ENCODE measurements around the gene NTS.

NTS gene
- 0 reads per million in 3 experiments for total RNA-seq

DNA sequence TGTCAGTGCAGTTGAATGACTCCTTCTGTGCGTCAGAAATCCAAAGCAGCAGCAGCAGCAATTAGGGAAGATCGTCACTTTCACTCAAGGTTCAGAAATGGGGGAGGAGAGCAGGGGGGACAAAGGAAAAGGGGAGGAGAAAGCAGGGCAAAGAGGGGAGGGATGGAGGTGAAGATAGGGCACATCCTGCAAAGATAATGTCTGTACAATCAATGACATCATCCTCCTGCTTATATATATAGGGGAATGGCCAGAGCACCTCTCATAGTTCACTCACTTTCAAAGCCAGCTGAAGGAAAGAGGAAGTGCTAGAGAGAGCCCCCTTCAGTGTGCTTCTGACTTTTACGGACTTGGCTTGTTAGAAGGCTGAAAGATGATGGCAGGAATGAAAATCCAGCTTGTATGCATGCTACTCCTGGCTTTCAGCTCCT lies at the start of gene NTS:
Gene NTS, plus strand, starts transcription at position 265 of the 431 bp plus-strand sequence. Its CDS starts 109 bp downstream, at position 374.
- DNase-seq = no peak

DNA sequence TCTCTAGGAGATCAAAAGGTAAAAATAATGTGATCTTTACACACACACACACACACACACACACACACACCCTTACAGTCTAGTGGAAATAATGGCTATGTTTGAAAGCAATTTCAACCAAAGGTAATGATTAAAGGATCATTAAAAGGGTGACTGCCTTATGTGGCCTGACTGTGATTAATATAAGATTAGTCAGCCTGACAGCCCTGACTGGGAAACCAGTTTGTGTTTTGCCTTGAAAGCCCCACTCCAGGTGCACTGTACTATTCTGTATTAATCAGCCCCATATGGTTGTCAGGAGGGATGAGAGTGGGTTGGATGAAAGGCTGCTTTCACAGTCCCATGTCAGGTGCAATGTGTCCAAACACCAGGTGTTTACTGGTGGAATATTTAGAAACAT lies 48.3 kb upstream of the NTS start:
- DNase-seq = no peak

DNA sequence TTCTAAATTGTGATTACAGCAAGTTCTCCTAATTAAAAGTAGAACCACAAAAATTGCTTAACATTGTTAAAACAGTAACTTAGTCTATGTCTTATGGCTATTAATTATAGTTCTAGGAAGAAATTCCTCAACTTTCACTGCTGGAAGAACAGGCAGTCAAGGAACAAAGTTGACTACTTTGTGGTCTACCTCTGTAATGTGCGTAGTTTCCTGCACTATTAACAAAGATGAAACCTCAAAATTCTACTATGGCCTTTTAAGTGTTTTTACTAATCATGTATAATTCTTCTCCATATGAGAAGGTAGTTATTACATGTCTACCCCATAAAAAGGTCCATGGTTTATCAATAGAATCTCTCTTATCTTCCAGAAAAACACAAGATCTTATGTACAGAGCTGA lies 45.5 kb upstream of the NTS start:
- no peak for DNase-seq

GRCh38 chr12:85829391-85829790 lies 44.7 kb upstream of the NTS start:
- no peak for DNase-seq

- no peak for DNase-seq
Measured at GRCh38 chr12:85831327-85831990, 42.6 kb upstream of the NTS start.

DNA sequence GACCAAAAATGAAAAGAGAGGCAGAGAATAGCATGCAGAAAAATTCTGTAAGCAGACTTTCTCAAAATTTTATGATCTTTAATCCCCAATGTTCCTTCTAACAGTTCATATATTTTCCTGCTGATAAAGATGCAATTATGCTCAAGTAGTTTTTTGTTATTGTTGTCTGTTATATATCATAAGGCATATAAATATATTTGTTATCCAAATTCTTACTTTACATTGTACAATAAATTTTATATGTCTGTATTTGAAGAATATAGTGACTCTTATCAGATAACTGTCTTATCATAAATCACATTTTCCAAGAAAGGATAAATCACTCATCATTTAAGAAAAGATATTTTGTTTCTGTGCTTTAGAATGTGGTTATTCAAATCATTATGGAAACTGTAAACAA lies 40.5 kb upstream of the NTS start:
- DNase-seq = no peak

- no peak for DNase-seq
Measured at GRCh38 chr12:85834378-85834777, 39.7 kb upstream of the NTS start.

GRCh38 chr12:85835426-85836196 lies 38.5 kb upstream of the NTS start:
- no peak for DNase-seq

DNA sequence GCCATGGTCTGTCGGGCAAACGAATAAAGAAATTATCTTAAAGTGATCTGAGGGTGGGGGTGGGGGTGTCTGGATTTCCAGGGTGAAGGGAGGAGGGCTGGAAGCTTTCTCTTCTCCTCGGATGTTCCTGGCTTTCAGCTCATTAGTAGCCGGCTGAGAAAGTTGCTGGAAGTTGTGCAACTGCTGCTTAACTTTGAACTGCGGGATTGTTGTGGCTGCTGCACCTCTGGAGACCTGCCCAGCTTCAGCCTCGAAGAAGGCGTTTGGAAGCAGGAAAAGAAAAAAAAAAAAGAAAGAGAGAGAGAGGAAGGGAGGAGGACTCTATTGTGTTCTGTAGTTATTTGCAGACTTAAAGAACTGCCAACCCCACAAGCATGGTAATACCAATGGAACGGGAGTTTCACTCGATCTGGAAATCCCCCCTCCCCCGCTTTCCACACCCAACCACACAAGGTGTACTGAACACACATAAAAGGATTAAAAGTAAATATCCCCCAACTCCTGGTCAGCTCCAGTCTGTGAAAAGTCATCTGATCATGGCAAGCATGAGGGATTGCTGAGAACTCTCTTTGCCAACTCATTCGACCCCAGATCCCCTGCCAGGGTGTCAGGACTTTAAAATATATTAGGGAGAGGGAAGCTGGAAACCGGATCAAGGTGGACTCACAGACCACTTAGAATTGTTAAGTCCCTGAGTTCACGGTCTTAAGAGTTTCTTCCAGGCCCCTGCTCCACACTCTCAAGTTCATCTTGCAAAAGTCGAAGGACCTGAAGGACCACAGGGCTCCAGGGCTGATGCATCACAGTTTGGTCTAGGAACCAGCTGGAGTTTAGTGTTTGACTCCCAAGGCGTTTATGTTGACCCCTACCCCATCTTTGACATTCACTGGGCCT lies 37.7 kb upstream of the NTS start, which contains the start of gene RASSF9:
Gene RASSF9, minus strand, starts transcription at position 213 of the 894 bp plus-strand sequence. Its CDS starts 208 bp downstream, at position 5.
- no peak for DNase-seq

DNA sequence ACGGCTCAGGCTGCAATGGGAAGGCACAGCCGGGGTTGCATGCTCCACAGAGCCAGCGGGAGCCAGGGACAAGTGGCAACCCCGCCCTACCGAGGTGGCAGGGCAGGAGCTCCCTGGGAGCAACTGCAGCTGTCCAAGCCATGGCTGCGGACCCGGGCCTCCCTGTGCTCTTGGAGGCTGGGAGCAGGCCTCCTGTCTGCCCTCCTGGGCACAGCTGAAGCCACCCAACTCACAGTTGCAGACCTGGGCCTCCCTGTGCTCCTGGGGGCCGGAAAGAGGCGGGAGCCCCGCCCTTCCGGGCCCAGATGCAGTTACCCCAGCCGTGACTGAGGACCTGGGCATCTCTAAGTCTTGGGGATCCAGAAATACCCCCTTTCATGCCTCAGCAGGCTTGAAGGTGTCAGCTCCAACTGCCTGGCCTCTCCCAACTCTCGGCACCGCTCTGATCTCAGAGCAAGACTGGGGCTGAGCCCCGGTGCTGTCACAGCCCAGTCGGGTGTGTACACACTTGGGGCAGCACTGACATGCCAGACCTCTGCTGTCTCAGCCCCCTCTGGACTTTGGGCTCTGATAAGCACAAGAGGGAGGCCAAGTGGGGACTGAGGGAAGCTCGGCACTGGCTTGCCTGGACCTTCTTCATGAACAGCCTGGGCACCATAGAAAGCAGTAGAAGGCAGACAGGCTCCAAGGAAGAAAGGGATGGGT lies 30.3 kb upstream of the NTS start:
- no peak for DNase-seq

DNA sequence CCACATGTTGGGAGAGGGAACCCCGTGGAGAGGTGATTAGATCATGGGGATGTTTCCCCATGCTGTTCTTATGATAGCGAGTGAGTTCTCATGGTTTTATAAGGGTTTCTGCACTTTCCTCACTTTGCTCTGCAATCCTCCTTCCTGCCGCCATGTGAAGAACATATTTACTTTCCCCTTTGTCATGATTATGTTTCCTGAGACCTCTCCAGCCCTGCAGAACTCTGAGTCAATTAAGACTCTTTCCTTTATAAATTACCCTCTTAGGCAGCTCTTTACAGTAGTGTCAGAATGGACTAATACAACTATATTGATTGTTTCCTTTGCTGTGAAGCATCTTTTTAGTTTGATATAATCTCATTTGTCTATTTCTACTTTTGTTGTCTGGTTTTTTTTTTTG lies 24.8 kb upstream of the NTS start:
- DNase-seq = no peak

- no peak for DNase-seq
Measured at GRCh38 chr12:85855305-85855704, 18.8 kb upstream of the NTS start.

GRCh38 chr12:85856966-85857365 lies 17.1 kb upstream of the NTS start:
- no peak for DNase-seq

GRCh38 chr12:85865890-85866289 lies 8.2 kb upstream of the NTS start:
- no peak for DNase-seq

DNA sequence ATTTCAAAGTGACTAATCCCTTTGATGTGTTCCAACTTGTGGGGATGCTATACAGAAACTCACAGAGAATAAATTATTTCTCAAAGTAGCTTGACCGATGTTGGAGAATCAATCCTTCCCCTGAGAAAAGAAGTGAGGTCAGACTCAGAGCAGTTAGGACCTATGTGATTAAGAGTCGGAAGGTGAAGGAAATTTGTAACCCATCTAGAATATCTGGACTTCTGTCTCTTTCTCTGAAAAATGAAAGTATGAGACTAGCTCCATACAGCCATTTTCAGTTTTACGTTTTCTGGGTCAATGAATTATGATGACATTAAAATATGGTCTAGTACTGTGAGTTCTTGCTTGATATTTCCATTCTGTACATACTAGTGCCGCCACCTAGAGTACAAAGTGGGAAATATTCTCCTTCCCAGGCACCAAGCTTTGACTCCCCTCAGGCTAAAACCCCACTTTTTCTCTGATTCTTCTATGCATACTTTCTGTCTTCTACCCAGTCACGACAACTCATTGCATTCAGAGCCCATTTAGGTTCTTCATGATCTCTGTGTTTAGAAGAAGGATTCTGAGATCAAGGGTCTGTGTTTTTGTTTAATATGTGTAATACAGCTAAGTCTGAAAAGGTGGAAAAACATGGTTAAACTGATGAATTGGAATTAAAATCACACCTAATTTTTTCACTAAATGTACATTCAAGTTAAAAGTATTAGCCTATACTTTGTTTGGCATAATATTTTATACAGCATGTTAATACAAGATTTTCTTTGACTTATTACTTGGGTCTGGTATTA lies 6.9 kb upstream of the NTS start:
- no peak for DNase-seq

DNA sequence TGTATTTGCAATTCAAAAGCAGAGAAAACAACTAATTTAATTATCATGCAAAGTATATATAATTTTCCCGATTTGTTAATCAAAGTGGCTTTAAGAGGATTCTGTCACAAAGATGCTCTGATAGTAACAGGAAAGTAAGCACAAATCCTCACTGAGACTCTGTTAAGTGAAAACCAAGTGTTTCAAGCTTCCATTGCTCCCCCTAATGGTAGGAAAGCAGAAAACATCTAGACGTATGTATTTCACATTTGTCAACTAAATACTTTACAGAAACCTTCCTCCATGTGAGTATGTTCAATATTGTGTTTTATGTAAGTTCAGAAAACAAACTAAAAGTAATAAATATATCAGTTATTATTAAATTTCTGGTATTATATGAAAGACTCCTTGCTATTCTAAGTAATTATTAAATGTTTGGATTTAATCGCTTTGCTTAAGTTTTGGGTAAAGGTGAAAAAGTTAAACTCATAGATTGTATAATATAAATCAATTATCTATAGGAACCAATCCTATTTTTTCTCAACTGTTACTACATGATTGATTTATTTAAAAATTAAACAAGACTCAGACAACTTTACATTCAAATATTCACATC lies 1.5 kb upstream of the NTS start:
- DNase-seq = no peak

GRCh38 chr12:85877459-85877858 lies 3.4 kb downstream of the NTS start:
- no peak for DNase-seq

- no peak for DNase-seq
Measured at GRCh38 chr12:85883763-85884162, 9.7 kb downstream of the NTS start.

- no peak for DNase-seq
Measured at GRCh38 chr12:85894653-85895052, 20.6 kb downstream of the NTS start.

DNA sequence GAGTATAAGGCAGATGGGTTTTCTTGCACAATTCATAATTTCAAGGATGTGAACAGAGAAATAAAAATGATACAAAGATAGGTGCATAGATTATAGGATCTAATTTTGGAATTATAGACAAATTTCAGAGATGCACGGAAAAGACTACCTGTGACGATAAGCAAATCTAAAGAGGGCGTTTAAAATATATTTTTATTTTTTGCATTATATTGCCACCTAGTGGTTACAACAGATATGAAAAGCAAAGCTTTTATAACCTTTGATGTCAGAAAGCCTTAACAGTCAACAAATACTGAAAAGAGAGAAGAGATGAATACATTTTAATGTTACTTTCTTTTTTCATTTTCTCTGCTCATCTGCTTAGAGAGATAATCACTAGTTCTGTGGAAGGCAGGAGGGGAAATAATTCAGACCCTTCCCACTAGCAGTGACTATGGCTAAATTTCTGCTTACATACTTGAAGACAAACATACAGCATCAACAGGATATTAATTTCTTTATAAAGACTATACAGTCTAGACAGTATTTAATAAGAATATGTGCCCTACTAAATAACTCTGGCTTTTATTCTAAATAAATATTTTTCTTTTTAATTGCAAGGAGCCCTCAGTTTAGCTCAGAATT lies 46.3 kb downstream of the NTS start:
- DNase-seq = peak; percentile 1
